ELF-1 (cell line): ENCODE results near the gene SHE.
"Not testable (repeated sequence)": the region's sequence is repeated elsewhere in the genome, so short reads cannot be mapped to it uniquely, and the experiment has no call there.

Experiments
- DNase-seq: peaks from one replicate; pipeline ENCODE4 v3.0.0-alpha.2; 2016; ENCODE audit warnings: low read depth, low spot score

Gene SHE

GRCh38 chr1:154514066-154514553 lies 11.9 kb upstream of the SHE start:
- DNase-seq: no peak

GRCh38 chr1:154512760-154513159 lies 10.5 kb upstream of the SHE start:
- DNase-seq: no peak

GRCh38 chr1:154503898-154504297 lies 1.7 kb upstream of the SHE start:
- no peak for DNase-seq

- DNase-seq: peak; percentile 63
These were observed 518 bp upstream of the SHE start for GRCh38 chr1:154502744-154503115.

GRCh38 chr1:154501423-154502065 lies 668 bp downstream of the SHE start:
- DNase-seq: peak; percentile 53

- no peak for DNase-seq
These were observed 1.7 kb downstream of the SHE start for GRCh38 chr1:154500533-154500932.

GRCh38 chr1:154499446-154499845 lies 2.8 kb downstream of the SHE start:
- no peak for DNase-seq

- peak; percentile 28 for DNase-seq
These were observed 5.0 kb downstream of the SHE start for GRCh38 chr1:154497026-154497806.

GRCh38 chr1:154496383-154496782 lies 5.8 kb downstream of the SHE start:
- DNase-seq: no peak

- DNase-seq: no peak
These were observed 6.5 kb downstream of the SHE start for GRCh38 chr1:154495496-154496273.

- peak; percentile 41 for DNase-seq
These were observed 8.9 kb downstream of the SHE start for GRCh38 chr1:154493276-154493675.

- DNase-seq: no peak
These were observed 10.1 kb downstream of the SHE start for GRCh38 chr1:154492115-154492514.

- no peak for DNase-seq
These were observed 11.9 kb downstream of the SHE start for GRCh38 chr1:154490317-154490716.

- DNase-seq: no peak
These were observed 12.4 kb downstream of the SHE start for GRCh38 chr1:154489695-154490274.

- no peak for DNase-seq
These were observed 13.3 kb downstream of the SHE start for GRCh38 chr1:154488922-154489321.

- DNase-seq: not testable (repeated sequence)
These were observed 15.5 kb downstream of the SHE start for GRCh38 chr1:154486756-154487155.

GRCh38 chr1:154485910-154486496 lies 16.2 kb downstream of the SHE start:
- DNase-seq: no peak

GRCh38 chr1:154485106-154485505 lies 17.1 kb downstream of the SHE start:
- no peak for DNase-seq

- no peak for DNase-seq
These were observed 18.0 kb downstream of the SHE start for GRCh38 chr1:154483941-154484803.

- DNase-seq: peak; percentile 42
These were observed 21.2 kb downstream of the SHE start for GRCh38 chr1:154481053-154481452.
